ENCODE results near the gene SRGAP3. TPM values are rescaled to one million over a fixed set of nuclear protein-coding genes. Genes with fewer than 3 reads are reported as not detected.

The SRGAP3 gene
- total RNA-seq, 2 experiments from 2014 or later, result 2.8 to 3.2 TPM

DNA sequence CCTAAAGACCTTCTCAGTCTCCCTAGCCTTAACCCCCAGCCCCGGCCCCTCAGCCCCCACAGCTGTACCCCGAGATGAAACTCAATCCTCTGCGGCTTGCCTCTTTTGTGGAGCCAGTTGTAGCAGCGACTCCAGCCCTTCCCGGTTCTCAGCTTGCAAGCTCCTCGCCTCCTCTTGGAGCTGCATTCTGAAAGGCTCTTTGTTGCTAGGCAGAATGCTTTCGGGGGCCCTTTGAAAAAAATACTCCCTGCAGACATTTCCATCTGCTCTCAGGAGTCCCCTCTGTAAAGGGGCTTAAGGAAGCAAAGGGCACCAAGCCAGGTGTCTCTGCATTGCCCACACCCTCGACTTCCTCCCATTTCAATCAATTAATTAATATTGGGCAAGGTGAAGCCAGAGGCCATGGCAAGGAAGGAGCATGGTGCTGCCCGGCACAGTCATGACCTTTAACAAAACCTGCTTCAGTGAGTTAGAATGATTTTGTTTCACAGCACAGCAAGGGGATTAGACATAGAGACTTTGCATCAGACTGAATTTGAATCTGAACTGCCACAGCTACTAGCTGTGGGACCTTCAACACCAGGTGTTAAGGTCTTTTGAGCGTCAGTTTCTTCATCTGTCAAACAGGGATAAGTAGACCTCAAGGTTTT, 65.5 kb downstream of the SRGAP3 start:
- CTCF ChIA-PET, result no interaction called here
- H3K4me1 Mint-ChIP-seq, result peaks cover 26% of the 10 kb centered on the region
- no peak overlapping the region for H3K27ac Mint-ChIP-seq

DNA sequence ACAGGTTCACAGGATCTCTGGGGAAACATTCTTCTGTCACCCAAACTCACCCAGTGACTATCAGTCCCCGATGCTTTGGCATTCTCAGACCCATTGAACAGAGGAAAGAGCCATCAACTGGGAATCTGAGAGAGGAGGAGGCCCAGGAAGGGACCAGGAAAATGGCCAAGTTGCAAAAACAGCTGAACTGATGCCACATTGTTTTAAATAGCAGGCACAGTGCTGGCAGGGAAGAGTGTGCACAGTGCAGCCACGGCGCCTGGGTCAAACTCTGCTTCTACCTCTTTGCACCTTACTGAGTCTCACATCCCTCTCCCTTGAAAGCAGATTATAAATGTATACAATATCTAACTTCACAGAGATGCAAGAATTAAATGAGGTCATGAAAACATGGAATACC, 66.4 kb downstream of the SRGAP3 start:
- no peak overlapping the region for H3K4me3 Mint-ChIP-seq
- peaks cover 33% of the 10 kb centered on the region for H3K27me3 Mint-ChIP-seq
- H3K36me3 Mint-ChIP-seq, result peaks cover 2% of the 10 kb centered on the region
- H3K9me3 Mint-ChIP-seq (ENCODE audit: low read depth), result no peaks in the 10 kb centered on the region
- no peak for ATAC-seq
- CTCF ChIA-PET, result no interaction called here
- DNase-seq, result no peak
- no peak overlapping the region for H3K27ac Mint-ChIP-seq
- peaks cover 35% of the 10 kb centered on the region for H3K4me1 Mint-ChIP-seq

More for the DNA sequence above, 65.5 kb downstream of the SRGAP3 start:
- H3K27me3 Mint-ChIP-seq, result peaks cover 40% of the 10 kb centered on the region
- ATAC-seq (no peak), DNase-seq (no peak)
- peaks cover 2% of the 10 kb centered on the region for H3K36me3 Mint-ChIP-seq
- no peaks in the 10 kb centered on the region for H3K9me3 Mint-ChIP-seq (ENCODE audit: low read depth)
- no peak overlapping the region for H3K4me3 Mint-ChIP-seq

DNA sequence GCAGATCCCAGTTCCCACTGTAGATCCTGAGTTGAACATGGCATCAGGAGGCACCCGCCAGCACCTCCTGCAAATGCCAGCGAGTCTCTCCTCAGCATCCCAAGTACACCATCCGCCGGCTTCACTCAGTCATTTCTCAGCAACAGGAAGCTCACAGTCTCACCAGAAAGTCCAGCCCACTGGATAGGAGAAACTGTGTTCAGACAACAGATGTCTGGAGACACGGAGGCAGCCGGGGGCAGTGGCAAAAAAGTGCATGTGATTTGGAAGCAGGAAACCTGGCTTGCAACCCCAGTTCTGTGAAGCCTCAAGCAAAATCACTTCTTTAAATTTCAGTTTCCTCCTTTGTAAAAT, 68.7 kb downstream of the SRGAP3 start:
- Mint-ChIP-seq H3K36me3 (peaks cover 2% of the 10 kb centered on the region), H3K9me3 (ENCODE audit: low read depth) (no peaks in the 10 kb centered on the region), H3K27ac (peak overlapping the region; percentile 82), H3K4me1 (peaks cover 45% of the 10 kb centered on the region), H3K4me3 (peak overlapping the region; percentile 29), H3K27me3 (peaks cover 18% of the 10 kb centered on the region)
- CTCF ChIA-PET, result no interaction called here
- ATAC-seq (peak; percentile 46), DNase-seq (no peak)

DNA sequence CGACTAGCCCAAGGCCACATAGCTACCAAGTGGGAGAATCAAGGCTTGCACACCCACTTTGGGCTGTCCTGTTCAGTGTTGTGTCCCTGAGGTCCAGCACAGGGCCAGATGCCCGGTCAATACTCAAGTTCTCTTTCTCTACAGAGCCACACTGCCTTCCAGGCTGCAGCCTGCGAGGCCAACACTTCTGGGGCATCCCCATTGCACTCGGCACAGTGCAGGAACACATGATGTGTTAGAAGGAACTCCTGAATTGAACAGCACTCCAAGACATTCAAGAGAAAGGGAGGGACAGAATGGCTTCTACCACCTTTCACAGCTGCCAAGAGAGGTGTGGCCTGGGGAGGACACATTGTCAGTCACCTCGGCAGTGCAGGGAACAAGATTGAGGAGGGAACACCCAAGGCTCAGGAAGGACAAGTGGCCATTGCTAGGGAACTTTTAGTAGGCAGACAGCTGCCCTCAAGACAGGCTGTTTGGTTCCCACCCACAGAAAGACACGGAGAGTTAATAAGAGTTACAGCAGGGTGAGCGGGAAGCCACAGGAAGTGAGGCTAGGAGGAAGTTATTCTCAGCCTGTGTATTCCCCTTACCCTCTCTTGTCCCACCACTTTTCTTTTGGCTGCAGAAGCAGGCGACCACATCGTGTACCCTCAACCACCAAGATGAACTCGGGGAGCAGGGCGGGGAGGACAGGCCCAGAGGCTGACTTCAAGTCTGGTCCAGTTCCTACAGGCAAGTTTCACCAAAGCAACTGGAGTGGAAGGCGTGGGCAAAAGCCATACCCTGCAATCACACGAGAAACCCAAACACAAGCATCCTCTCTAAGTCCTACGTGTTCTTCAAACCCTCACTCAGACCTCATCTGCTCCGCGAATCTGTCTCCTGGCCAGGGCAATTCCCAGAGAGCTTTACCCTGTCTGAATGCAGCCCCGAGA, 69.4 kb downstream of the SRGAP3 start:
- Mint-ChIP-seq H3K4me3 (peak overlapping the region; percentile 29), H3K4me1 (peaks cover 45% of the 10 kb centered on the region), H3K27me3 (peaks cover 16% of the 10 kb centered on the region), H3K36me3 (peaks cover 2% of the 10 kb centered on the region), H3K9me3 (ENCODE audit: low read depth) (no peaks in the 10 kb centered on the region), H3K27ac (peak overlapping the region; percentile 82)
- ATAC-seq, result peak; percentile 71
- peak; percentile 53 for DNase-seq
- CTCF ChIA-PET, result interaction anchor here (1.4 kb wide), 1 partner anchor 69 kb away, joined by 3 read pairs; the partner anchor contains the start of gene SRGAP3

DNA sequence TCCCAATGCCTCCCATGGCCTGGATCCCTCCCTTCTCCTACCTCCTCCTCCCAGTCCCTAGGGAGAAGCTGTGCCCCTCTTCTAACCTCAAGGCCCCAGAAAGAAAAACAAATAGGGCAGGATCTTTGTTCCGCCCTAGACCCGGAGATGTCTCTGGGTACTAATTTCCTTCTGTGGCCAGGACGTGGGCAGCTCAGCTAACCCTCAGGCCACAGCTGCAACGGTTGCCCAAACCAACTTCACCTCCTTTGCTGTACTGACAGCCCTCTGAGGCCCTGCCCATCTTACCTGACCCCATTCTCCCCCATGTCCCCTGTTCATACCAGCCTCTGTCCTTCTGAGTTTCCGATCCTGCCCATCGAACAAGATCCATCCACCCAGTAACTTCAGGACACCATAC, 70.7 kb downstream of the SRGAP3 start:
- ATAC-seq, result peak; percentile 41
- H3K4me1 Mint-ChIP-seq, result peaks cover 46% of the 10 kb centered on the region
- peak overlapping the region; percentile 7 for H3K4me3 Mint-ChIP-seq
- H3K27me3 Mint-ChIP-seq, result peaks cover 16% of the 10 kb centered on the region
- CTCF ChIA-PET, result no interaction called here
- H3K36me3 Mint-ChIP-seq, result peaks cover 2% of the 10 kb centered on the region
- no peaks in the 10 kb centered on the region for H3K9me3 Mint-ChIP-seq (ENCODE audit: low read depth)
- DNase-seq, result peak; percentile 71
- peak overlapping the region; percentile 66 for H3K27ac Mint-ChIP-seq

DNA sequence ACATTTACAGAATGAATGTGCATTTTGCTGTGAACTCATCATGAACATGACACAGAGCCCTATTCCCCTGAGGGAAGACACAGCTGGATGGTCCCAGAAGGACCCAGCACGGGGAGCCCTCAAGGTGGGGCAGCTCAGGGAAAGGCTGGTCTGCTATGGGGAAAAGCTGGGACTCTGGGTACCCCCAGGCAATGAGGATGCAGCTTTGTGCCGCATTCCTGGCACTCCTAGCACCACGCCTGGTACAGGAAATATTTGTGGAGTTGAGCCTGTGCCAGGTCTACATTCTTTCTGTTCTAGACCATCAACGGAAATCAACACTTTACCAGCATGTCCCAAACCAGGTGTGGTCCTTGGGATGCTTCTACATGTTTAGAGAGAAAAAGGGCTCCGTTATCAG, 74.0 kb downstream of the SRGAP3 start:
- H3K27ac Mint-ChIP-seq, result no peak overlapping the region
- ATAC-seq, result no peak
- peaks cover 39% of the 10 kb centered on the region for H3K4me1 Mint-ChIP-seq
- DNase-seq, result no peak
- H3K27me3 Mint-ChIP-seq, result peaks cover 12% of the 10 kb centered on the region
- CTCF ChIA-PET, result no interaction called here
- H3K36me3 Mint-ChIP-seq, result peaks cover 2% of the 10 kb centered on the region
- H3K9me3 Mint-ChIP-seq (ENCODE audit: low read depth), result no peaks in the 10 kb centered on the region
- no peak overlapping the region for H3K4me3 Mint-ChIP-seq

DNA sequence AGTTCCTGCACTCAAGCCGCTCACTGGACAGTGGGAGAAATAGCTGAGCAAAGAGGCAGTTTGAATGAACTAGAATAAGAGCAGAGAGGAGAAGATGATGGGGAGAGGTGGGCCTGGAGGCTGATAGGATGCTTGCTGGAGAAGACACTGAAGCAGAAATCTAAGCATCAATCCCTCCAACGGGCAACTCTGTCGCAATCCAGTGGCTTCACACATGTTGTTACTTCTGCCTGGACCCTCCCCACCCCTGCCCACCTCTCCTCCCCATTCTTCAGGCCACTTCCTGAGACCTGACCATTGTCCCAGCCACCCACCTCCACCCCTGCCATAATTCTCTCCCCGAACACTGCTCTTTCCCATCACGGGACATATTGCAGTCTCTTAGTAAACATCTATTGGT, 76.0 kb downstream of the SRGAP3 start:
- Mint-ChIP-seq H3K4me3 (no peak overlapping the region), H3K27ac (no peak overlapping the region), H3K36me3 (no peaks in the 10 kb centered on the region), H3K9me3 (ENCODE audit: low read depth) (no peaks in the 10 kb centered on the region), H3K27me3 (peaks cover 17% of the 10 kb centered on the region), H3K4me1 (peaks cover 20% of the 10 kb centered on the region)
- DNase-seq, result no peak
- CTCF ChIA-PET, result no interaction called here
- ATAC-seq, result no peak

DNA sequence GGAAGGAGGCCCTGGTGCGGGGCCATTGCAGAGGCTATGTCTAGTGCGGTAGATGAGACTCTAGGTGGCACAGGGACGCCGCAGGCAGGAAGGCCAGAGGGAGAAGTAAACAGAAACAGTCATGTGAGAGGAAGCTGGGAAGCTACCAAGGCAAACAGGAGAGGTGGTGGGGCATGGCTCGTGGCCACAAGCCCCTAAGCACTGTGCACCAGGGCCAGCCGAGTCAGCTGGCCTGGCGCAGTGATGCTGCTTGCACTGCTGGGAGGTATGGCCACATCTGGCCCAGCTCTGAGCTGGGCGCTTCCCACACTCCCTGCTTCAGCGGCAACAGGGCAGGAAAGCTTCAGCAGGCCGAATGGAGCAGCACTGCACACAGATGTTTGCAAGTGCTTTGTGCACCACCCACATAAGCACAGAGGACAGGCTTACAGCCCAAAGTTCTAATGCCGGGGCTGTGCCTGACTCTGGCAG, 76.6 kb downstream of the SRGAP3 start:
- no peaks in the 10 kb centered on the region for H3K36me3 Mint-ChIP-seq
- no peaks in the 10 kb centered on the region for H3K9me3 Mint-ChIP-seq (ENCODE audit: low read depth)
- CTCF ChIA-PET, result no interaction called here
- peaks cover 16% of the 10 kb centered on the region for H3K4me1 Mint-ChIP-seq
- H3K4me3 Mint-ChIP-seq, result no peak overlapping the region
- H3K27me3 Mint-ChIP-seq, result peaks cover 18% of the 10 kb centered on the region
- DNase-seq, result no peak
- H3K27ac Mint-ChIP-seq, result no peak overlapping the region
- no peak for ATAC-seq

DNA sequence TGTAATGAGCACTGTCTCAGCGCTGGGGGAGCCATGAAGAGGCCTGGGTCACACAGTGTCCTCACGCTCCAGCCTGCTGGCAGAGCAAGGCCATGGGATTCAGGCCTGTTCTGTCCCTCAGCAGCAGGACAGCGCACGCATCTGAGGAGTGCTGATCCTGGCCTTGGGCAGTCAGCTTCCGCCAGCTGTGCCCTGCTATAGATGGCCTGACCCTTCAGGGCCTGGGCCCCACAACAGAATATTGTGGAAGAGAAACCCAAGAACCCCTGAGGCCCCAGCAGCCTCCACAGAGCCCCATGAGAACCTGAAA, 78.6 kb downstream of the SRGAP3 start:
- no peaks in the 10 kb centered on the region for H3K9me3 Mint-ChIP-seq (ENCODE audit: low read depth)
- H3K36me3 Mint-ChIP-seq, result no peaks in the 10 kb centered on the region
- DNase-seq (no peak), ATAC-seq (no peak)
- H3K4me3 Mint-ChIP-seq, result no peak overlapping the region
- CTCF ChIA-PET, result no interaction called here
- peaks cover 18% of the 10 kb centered on the region for H3K27me3 Mint-ChIP-seq
- H3K4me1 Mint-ChIP-seq, result peaks cover 6% of the 10 kb centered on the region
- H3K27ac Mint-ChIP-seq, result no peak overlapping the region

DNA sequence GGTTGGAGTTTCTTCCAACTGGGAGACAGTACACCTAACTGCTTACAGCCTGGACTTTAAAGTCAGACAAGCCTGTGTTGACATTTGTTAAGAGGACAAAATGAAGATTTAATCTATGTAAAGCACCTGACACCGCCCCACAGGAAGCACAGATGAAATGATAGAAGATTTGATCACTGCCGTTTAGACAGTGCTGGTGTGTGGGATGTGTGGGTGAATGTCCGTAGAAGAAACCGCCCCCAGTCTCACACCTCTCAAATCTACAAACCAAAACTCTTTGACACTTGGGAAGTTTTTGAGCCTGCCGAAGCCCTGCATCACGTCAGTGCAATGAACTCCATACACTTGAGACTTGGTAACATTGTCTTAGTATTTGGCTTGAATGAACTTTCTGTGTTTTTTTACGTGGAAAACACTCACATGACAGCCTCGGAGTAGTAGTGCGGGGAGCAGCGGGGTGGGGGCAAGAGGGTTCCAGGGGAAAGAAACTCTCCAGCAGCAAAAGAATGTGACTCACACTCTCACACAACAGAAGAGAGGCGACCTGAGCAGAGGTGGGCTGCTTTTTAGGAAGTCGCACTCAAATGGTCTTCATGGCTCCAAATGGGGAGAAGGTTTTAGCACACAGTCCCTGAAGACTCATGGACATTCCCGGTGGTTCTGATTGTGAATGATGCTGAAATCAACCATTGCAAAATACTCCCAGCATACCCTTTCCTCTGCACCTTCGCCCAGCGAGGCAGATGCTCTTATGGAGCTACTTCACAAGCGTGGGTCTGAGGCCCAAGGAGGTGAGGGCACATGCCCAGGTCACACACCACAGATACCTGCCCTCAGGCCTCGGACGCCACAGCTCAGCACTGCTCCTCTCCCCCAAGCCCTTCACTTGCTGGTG, 79.2 kb downstream of the SRGAP3 start:
- H3K36me3 Mint-ChIP-seq, result no peaks in the 10 kb centered on the region
- H3K9me3 Mint-ChIP-seq (ENCODE audit: low read depth), result no peaks in the 10 kb centered on the region
- ATAC-seq (peak; percentile 62), DNase-seq (peak; percentile 65)
- H3K27me3 Mint-ChIP-seq, result peaks cover 18% of the 10 kb centered on the region
- CTCF ChIA-PET, result no interaction called here
- peak overlapping the region; percentile 3 for H3K27ac Mint-ChIP-seq
- peaks cover 6% of the 10 kb centered on the region for H3K4me1 Mint-ChIP-seq
- no peak overlapping the region for H3K4me3 Mint-ChIP-seq

DNA sequence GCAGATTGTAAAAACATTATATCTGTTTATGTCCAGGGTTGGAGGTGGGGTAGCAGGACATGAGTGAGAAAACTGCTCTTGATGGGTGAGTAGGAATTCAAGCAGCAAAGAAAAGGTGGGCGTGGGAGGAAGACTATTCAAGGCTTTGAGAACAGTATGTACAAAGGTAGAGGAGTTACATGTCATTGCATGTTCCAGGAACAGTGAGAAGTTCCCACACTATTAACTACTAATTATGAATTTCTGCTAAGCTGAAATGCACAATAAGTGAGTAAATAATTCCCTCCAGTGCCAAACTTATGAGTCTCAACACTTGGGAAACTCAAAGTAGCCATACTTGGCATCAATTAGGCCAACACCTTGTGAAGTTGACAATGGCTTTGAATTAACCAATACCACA, 80.1 kb downstream of the SRGAP3 start:
- no peak overlapping the region for H3K4me3 Mint-ChIP-seq
- H3K4me1 Mint-ChIP-seq, result peaks cover 6% of the 10 kb centered on the region
- peaks cover 13% of the 10 kb centered on the region for H3K27me3 Mint-ChIP-seq
- ATAC-seq, result no peak
- no peaks in the 10 kb centered on the region for H3K9me3 Mint-ChIP-seq (ENCODE audit: low read depth)
- CTCF ChIA-PET, result no interaction called here
- H3K36me3 Mint-ChIP-seq, result no peaks in the 10 kb centered on the region
- DNase-seq, result no peak
- H3K27ac Mint-ChIP-seq, result peak overlapping the region; percentile 19

DNA sequence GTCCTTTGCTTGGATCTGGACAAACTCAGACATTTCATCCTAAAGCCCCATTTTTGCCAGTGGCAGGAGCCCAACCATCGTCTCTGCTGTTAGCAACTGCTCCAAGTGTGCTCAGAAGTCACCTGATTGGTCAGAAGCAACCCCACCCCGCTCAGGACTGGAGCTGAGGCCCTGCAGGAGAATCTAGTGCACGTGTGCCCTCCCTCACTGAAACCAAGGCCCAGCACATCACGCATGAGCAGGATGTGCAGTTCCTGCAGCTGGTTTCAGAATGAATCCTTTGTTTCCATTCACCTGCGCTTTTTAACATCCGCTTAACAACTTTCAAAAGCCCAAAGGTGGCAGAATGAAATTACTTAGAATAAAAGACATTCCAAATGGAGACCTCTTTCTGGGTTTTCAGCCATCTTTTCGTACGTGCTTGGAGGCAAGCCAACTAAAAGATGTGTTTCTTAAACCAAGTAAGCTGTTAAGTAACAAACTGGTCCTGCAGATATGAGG, 81.2 kb downstream of the SRGAP3 start:
- ATAC-seq (peak; percentile 91), DNase-seq (peak; percentile 87)
- Mint-ChIP-seq H3K4me1 (peaks cover 4% of the 10 kb centered on the region), H3K27me3 (peaks cover 9% of the 10 kb centered on the region), H3K36me3 (no peaks in the 10 kb centered on the region), H3K27ac (peak overlapping the region; percentile 73), H3K9me3 (ENCODE audit: low read depth) (no peaks in the 10 kb centered on the region), H3K4me3 (no peak overlapping the region)
- CTCF ChIA-PET, result interaction anchor here (0.8 to 1.4 kb wide), 2 partner anchors 10 to 81 kb away, joined by 4 to 7 read pairs; partner anchors contain the start of gene SRGAP3

DNA sequence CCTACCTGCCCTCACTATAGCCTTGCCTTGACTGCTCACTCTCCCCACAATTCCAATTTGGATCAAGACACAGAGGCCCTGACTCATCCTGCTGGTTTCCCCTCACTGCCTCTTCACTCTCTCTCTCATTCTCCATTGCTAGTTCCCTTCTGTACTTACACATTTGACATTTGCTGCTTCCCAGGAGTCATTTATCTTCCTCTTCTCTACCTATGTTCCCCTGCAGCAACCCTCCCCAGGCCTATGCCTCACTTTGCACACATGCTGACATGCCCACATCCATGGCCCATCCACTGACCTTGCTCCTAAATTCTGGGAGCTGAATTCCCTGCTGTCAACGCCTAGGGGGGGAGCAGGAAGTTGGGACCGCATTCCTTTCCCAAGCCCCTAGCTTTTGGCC, 82.2 kb downstream of the SRGAP3 start:
- Mint-ChIP-seq H3K9me3 (ENCODE audit: low read depth) (no peaks in the 10 kb centered on the region), H3K36me3 (no peaks in the 10 kb centered on the region), H3K4me1 (no peaks in the 10 kb centered on the region), H3K4me3 (no peak overlapping the region), H3K27ac (no peak overlapping the region), H3K27me3 (peaks cover 9% of the 10 kb centered on the region)
- CTCF ChIA-PET, result interaction anchor here (0.8 kb wide), 1 partner anchor 9 kb away, joined by 4 read pairs; no protein-coding TSS in a partner anchor
- no peak for DNase-seq
- no peak for ATAC-seq
